ENCODE results near the gene GPBAR1. TPM values are rescaled to one million over a fixed set of nuclear protein-coding genes. Genes with fewer than 3 reads are reported as not detected.

GPBAR1 gene
- total and polyA plus RNA-seq, 7 donors = 0.24 to 0.74 (median 0.45) TPM

DNA sequence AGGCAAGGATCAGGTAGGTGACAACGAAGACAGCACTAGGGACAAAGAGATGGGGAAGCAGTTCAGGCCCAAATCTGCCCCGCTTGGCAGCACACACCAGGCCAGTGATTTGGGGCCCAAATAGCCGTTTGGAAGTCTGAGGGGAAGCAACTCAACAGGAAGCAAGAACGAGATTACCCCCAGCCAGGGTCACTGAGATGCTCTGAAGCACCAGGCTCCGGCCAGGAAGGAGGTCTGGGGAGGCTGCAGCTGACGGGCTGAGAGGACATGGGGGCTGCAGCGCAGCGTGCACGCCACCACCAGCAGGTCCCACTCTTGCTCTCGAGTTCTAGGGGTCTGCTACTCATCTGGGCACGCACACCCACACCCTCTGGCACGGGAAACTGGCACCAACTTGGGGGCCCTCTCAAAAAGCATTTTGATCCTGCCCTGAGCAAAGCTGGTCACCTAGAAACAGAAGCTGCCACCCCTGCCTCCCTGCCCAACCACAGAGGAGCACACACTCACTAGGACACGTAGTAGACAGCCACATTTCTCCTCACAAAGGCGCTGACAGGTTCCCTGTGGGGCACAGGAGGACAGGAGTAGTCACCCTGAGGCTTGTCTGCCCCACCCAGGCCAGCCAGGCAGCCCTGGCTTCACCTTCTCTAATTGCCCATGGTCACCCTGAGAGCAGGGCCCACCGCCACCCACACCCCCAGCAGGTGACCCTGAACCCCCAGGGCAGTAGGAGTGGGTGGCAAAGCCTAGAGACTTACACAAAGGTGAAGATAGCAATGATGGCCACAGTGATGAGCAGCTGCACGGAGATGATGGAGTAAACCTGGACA is 17.9 kb downstream of the GPBAR1 start:
- WGBS, 3 donors = 84% methylated on average over 16 of the region's 16 CpGs
- intact Hi-C loops (cut with DNase I) = no loop called here
- Histone ChIP-seq H3K9me3 (no peaks in the 10 kb centered on the region), H3K4me1 (peaks cover 28% of the 10 kb centered on the region), H3K36me3 (ENCODE audit: insufficient read depth in 1 of 2, low read depth in 1 of 2) (peaks cover 13 to 96% of the 10 kb centered on the region in 2 donors), H3K27me3 (ENCODE audit: insufficient read depth in 3 of 3, low read length in 2 of 3) (no peaks in the 10 kb centered on the region), H3K4me3 (no peak overlapping the region), H3K27ac (no peak overlapping the region)
- ATAC-seq = no peak
- TF ChIP-seq, protein P1, sequence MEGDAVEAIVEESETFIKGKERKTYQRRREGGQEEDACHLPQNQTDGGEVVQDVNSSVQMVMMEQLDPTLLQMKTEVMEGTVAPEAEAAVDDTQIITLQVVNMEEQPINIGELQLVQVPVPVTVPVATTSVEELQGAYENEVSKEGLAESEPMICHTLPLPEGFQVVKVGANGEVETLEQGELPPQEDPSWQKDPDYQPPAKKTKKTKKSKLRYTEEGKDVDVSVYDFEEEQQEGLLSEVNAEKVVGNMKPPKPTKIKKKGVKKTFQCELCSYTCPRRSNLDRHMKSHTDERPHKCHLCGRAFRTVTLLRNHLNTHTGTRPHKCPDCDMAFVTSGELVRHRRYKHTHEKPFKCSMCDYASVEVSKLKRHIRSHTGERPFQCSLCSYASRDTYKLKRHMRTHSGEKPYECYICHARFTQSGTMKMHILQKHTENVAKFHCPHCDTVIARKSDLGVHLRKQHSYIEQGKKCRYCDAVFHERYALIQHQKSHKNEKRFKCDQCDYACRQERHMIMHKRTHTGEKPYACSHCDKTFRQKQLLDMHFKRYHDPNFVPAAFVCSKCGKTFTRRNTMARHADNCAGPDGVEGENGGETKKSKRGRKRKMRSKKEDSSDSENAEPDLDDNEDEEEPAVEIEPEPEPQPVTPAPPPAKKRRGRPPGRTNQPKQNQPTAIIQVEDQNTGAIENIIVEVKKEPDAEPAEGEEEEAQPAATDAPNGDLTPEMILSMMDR (IDR thresholded peaks at IDR 0.05) = no peak
- DNase-seq = no peak

DNA sequence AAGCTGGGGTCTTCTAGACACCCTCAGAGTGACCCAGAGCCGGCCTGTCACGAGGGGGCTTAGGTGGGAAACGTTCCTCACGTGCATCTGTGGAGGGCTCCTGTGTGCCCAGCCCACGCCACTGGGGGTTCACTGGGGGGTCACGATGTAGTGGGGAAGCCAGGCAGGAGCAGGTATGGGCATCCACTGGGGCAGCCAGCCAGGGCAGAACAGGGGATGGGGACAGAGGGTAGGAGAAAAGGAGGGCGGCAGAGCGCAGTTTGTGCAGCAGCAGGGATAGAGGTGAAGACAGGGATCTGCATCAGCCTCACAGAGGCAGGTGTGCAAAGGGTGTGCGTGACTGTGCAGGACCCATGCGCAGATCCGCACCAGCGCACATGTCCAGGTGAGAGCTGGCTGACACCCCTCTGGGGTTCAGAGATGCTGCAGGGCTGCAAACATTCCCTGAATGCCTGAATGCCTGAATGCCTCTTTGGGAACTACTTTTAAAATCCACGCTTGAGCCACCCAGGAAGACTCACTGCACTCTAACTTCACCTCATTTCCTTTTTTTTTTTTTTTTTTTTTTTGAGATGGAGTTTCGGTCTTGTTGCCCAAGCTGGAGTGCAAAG is 19.6 kb downstream of the GPBAR1 start:
- no peak overlapping the region for H3K4me3 ChIP-seq
- TF ChIP-seq, protein P1 (IDR thresholded peaks at IDR 0.05) = no peak
- H3K27ac ChIP-seq = no peak overlapping the region
- no peaks in the 10 kb centered on the region for H3K9me3 ChIP-seq
- no peak for ATAC-seq
- H3K36me3 ChIP-seq (ENCODE audit: insufficient read depth in 1 of 2, low read depth in 1 of 2) = peaks cover 13 to 80% of the 10 kb centered on the region in 2 donors
- H3K4me1 ChIP-seq = peaks cover 44% of the 10 kb centered on the region
- 88 to 93% (median 92%) methylated on average over 14 of the region's 14 CpGs for WGBS, 3 donors
- H3K27me3 ChIP-seq (ENCODE audit: insufficient read depth in 3 of 3, low read length in 2 of 3) = no peaks in the 10 kb centered on the region
- no peak for DNase-seq
- intact Hi-C loops (cut with DNase I) = no loop called here

DNA sequence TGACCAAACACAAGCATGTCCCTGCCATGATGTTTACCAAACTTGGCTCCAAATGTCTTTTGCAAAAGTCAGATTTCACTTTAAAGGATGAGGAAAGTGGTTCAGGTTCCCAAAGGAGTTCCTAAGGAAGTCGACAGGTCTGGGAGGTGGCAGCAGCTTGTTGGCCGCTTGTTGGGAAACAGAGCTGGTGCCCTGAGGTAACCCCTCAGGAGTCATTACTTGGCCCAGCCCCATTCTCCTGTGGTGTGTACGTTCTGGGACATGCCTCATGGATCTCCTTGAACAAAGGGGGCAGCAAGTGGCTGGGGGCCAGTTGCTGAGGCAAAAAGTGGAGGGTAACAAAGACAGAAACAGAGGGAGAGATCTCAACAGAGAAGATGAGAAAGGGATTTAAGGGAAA is 20.6 kb downstream of the GPBAR1 start:
- Histone ChIP-seq H3K4me3 (peak overlapping the region; percentile 31), H3K27ac (peak overlapping the region; percentile 96), H3K36me3 (ENCODE audit: insufficient read depth in 1 of 2, low read depth in 1 of 2) (peaks cover 10 to 69% of the 10 kb centered on the region in 2 donors), H3K4me1 (peaks cover 55% of the 10 kb centered on the region), H3K9me3 (no peaks in the 10 kb centered on the region), H3K27me3 (ENCODE audit: insufficient read depth in 3 of 3, low read length in 2 of 3) (no peaks in the 10 kb centered on the region)
- ATAC-seq (peak; percentile 50 to 70 (median 62)), DNase-seq (peak; percentile 54 to 79)
- TF ChIP-seq, protein P1 (IDR thresholded peaks at IDR 0.05) = no peak
- intact Hi-C loops (cut with DNase I) = no loop called here
- WGBS, 3 donors = 11 to 28% (median 22%) methylated on average over 3 of the region's 3 CpGs

DNA sequence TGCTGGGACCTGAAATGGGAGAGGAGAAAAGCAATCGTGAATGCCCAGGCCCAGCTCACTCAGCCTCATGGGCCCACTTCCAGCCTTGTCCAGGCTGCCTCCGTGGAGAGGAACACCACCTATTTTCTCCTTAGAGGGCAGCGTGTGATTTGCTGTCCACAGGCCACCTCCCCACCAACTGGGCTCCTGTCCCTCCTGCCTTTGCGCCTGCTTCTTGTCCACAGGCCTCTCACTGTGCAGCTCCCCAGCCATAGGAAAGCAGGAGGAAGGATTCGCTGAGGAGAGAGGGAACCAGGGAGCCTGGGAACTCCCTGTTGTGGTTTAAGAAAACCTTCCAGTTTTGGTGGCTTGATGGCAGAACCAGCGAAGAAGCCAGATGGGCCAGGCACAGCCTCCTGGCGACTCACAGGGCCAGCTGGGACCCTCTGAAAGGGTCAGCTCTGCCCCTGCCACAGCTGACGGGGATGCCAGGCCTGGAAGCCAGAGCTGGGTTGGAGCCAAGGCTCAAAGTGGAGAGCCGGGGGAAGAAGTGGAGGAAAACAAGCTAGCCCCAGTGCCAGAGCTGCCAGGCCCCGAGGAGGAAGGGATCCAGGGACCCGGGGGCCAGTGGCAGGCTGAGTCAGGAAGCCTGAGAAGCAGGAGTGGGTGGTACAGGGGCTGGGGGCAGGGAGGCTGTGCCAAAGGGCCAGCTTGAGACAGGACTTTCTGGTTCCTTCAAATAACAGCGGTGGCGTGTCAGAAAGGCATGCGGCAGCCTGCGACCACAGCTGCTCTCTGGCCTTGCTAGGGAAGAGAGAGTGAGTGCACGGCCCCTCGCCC is 21.6 kb downstream of the GPBAR1 start:
- Histone ChIP-seq H3K9me3 (no peaks in the 10 kb centered on the region), H3K27ac (peak overlapping the region; percentile 96), H3K27me3 (ENCODE audit: insufficient read depth in 3 of 3, low read length in 2 of 3) (no peaks in the 10 kb centered on the region), H3K4me3 (peak overlapping the region; percentile 31), H3K4me1 (peaks cover 58% of the 10 kb centered on the region), H3K36me3 (ENCODE audit: insufficient read depth in 1 of 2, low read depth in 1 of 2) (peaks cover 10 to 60% of the 10 kb centered on the region in 2 donors)
- intact Hi-C loops (cut with DNase I) = no loop called here
- TF ChIP-seq, protein P1 (IDR thresholded peaks at IDR 0.05) = no peak
- peak; percentile 40 to 73 for DNase-seq
- WGBS, 3 donors = 25 to 48% (median 38%) methylated on average over 17 of the region's 17 CpGs
- ATAC-seq = peak; percentile 1 to 44 (median 24)

All from psoas muscle (tissue), 8 donors.